HepG2 (cell line): ENCODE data around the gene HSD11B2. TPM values are rescaled to one million over a fixed set of nuclear protein-coding genes. Genes with fewer than 3 reads are reported as not detected.

ENCODE experiments used
- CBX2 ChIP-seq, 2 experiments: fragments of 200-600 bp in 1 of 2; sonication (generic); formaldehyde crosslinking in 1 of 2; IDR thresholded peaks; 2 replicates each; pipeline versions ENCODE4 v1.7.0 to v1.8.1; 2018 to 2022; ENCODE audit warnings: low read depth in 2 of 2, low read length in 1 of 2, mild to moderate bottlenecking in 1 of 2, missing genetic modification reagents in 1 of 2
- E2F1 ChIP-seq: sonication (generic); formaldehyde crosslinking; IDR thresholded peaks from 2 replicates; pipeline ENCODE4 v1.5.0; 2020; ENCODE audit warnings: missing genetic modification reagents
- EEA1 ChIP-seq: sonication (generic); formaldehyde crosslinking; IDR thresholded peaks from 2 replicates; pipeline ENCODE4 v1.5.1; 2020; ENCODE audit warnings: mild to moderate bottlenecking, missing genetic modification reagents, borderline replicate concordance
- HIVEP1 ChIP-seq: sonication (generic); formaldehyde crosslinking; IDR thresholded peaks from 2 replicates; pipeline ENCODE4 v1.4.0; 2020; ENCODE audit warnings: mild to moderate bottlenecking, missing genetic modification reagents
- MYNN ChIP-seq: sonication (generic); formaldehyde crosslinking; IDR thresholded peaks from 2 replicates; pipeline ENCODE4 v1.4.0; 2020; ENCODE audit warnings: mild to moderate bottlenecking, low read depth, missing genetic modification reagents
- SKIL ChIP-seq: sonication (generic); formaldehyde crosslinking; IDR thresholded peaks from 2 replicates; pipeline ENCODE4 v1.8.0; 2022; ENCODE audit warnings: missing genetic modification reagents, mild to moderate bottlenecking, moderate library complexity, borderline replicate concordance
- TGIF2 ChIP-seq: IDR thresholded peaks from 2 replicates; pipeline ENCODE4 v1.6.1; 2016; ENCODE audit warnings: control low read depth, missing compliant biosample characterization
- ZFP82 ChIP-seq: sonication (generic); formaldehyde crosslinking; IDR thresholded peaks from 2 replicates; pipeline ENCODE4 v1.5.1; 2020; ENCODE audit warnings: mild to moderate bottlenecking, missing genetic modification reagents, borderline replicate concordance
- ZNF251 ChIP-seq: sonication (generic); formaldehyde crosslinking; IDR thresholded peaks from 2 replicates; pipeline ENCODE4 v1.9.0; 2021; ENCODE audit warnings: mild to moderate bottlenecking, missing genetic modification reagents
- ZNF549 ChIP-seq: sonication (generic); formaldehyde crosslinking; IDR thresholded peaks from 2 replicates; pipeline ENCODE4 v1.5.0; 2020; ENCODE audit warnings: missing genetic modification reagents
- ZNF574 ChIP-seq: sonication (generic); formaldehyde crosslinking; IDR thresholded peaks from 2 replicates; pipeline ENCODE4 v1.4.0; 2020; ENCODE audit warnings: missing genetic modification reagents
- ZNF704 ChIP-seq: sonication (generic); formaldehyde crosslinking; IDR thresholded peaks from 2 replicates; pipeline ENCODE4 v1.8.1; 2023; ENCODE audit warnings: mild to moderate bottlenecking, inconsistent platforms, moderate library complexity, missing genetic modification reagents, borderline replicate concordance
- ZNF841 ChIP-seq: sonication (generic); formaldehyde crosslinking; IDR thresholded peaks from 2 replicates; pipeline ENCODE4 v1.8.1; 2023; ENCODE audit warnings: missing genetic modification reagents, borderline replicate concordance
- ZUFSP ChIP-seq: sonication (generic); formaldehyde crosslinking; IDR thresholded peaks from 2 replicates; pipeline ENCODE4 v1.9.0; 2021; ENCODE audit warnings: missing genetic modification reagents, mild to moderate bottlenecking, borderline replicate concordance
- polyA plus RNA-seq, 8 experiments: library from polyadenylated mRNA; depleted of rRNA in 3 of 8; stranded (reverse) in 7 of 8; unstranded in 1 of 8; fragments of >200 nt; fragmentation: Illumina TruSeq in 4 of 8; extraction: Trizol in 4 of 8; gene quantifications; 2 replicates each; pipeline versions ENCODE4 v1.2.1 to v1.2.3, GENCODE V29; 2011 to 2016; ENCODE audit warnings: low read depth in 4 of 8, missing spikeins in 1 of 8, mixed read lengths in 1 of 8; ENCODE audit not compliant: insufficient read depth in 1 of 8
- total RNA-seq, 5 experiments: library from RNA; depleted of rRNA; stranded (reverse); fragments of >200 nt; fragmentation: Illumina TruSeq; extraction: Trizol; gene quantifications; 2 replicates each; pipeline ENCODE4 v1.2.3, GENCODE V29; 2016; ENCODE audit warnings: low read depth in 1 of 5
- TF ChIP-seq, protein P1 (sequence below): sonication (generic); formaldehyde crosslinking; IDR thresholded peaks from 2 replicates; pipeline ENCODE4 v1.4.0; 2020; ENCODE audit warnings: missing genetic modification reagents, mild to moderate bottlenecking, borderline replicate concordance

The HSD11B2 gene
- total and polyA plus RNA-seq, 2 of the 13 experiments (the other 11 are each of a cell fraction or from before 2014, with no cell fraction given): 8.9 to 13.6 TPM

- TF ChIP-seq ZNF549 (CRISPR knock-in tag) (no peak), TGIF2 (0 out of 2 replicates have a peak, but pooled peaks have one; percentile 64), EEA1 (CRISPR knock-in tag) (no peak), E2F1 (0 out of 2 replicates have a peak, but pooled peaks have one; percentile 31), ZUFSP (CRISPR knock-in tag) (no peak), ZNF251 (CRISPR knock-in tag) (no peak), CBX2 (IDR thresholded peaks at IDR 0.05; ENCODE audit: low read depth, low read length) (no peak), CBX2 (CRISPR knock-in tag; IDR thresholded peaks at IDR 0.05; ENCODE audit: low read depth) (no peak), HIVEP1 (CRISPR knock-in tag) (peak; percentile 68; the same call in 1 of the 2 replicates), ZNF841 (CRISPR knock-in tag) (no peak), MYNN (CRISPR knock-in tag) (no peak), ZFP82 (CRISPR knock-in tag) (no peak), ZNF704 (CRISPR knock-in tag) (no peak), ZNF574 (CRISPR knock-in tag) (peak; percentile 59), SKIL (peak; percentile 86; the same call in 1 of the 2 replicates)
- TF ChIP-seq, protein P1, sequence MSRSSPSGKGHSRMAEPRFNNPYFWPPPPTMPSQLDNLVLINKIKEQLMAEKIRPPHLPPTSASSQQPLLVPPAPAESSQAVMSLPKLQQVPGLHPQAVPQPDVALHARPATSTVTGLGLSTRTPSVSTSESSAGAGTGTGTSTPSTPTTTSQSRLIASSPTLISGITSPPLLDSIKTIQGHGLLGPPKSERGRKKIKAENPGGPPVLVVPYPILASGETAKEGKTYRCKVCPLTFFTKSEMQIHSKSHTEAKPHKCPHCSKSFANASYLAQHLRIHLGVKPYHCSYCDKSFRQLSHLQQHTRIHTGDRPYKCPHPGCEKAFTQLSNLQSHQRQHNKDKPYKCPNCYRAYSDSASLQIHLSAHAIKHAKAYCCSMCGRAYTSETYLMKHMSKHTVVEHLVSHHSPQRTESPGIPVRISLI (CRISPR knock-in tag): no peak; the same call in 1 of the 2 replicates
These were observed 15.3 kb downstream of the HSD11B2 start (continued) for GRCh38 chr16:67445913-67446907.
